Measurements from ENCODE around the gene STRADA.
"Not testable (repeated sequence)": the region's sequence is repeated elsewhere in the genome, so short reads cannot be mapped to it uniquely, and the experiment has no call there.

The STRADA gene

DNA sequence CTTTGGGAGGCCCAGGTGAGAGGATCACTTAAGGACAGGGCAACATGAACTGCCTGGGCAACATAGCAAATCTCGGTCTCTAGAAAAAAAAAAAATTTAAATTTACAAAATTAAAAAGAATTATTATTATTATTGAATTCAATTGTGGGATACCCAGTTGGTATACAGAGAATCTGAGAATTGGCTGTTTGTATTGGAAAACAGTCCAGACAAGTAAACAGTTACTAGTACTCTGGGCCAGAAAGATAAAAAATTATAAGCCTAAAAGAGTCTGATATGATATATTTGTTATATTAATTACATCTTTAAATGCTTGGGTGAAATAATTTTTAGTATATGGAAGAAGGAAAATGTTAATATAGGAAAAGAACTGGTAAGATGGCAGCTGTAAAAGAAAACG is 16.8 kb upstream of the STRADA start:
- no peak for DNase-seq (ENCODE audit: low read depth in 3 of 3)

DNA sequence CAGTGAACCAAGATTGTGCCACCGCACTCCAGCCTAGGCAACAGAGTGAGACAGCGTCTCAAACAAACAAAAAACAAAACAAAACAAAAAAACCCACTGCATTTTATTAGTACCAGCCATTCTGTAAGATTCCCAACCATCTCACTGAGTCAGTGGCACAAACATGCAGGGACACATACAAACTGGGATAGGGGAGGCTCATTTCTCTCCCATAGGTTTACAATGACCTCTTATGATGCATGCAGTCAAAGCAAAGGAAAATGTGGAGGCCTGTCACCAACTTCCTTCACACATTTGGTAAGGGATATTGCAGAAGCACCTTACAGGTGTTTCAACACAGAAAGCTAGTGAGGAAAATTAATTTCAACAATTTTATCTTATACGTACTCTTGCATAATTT is 12.4 kb upstream of the STRADA start:
- no peak for DNase-seq (ENCODE audit: low read depth in 3 of 3)

DNA sequence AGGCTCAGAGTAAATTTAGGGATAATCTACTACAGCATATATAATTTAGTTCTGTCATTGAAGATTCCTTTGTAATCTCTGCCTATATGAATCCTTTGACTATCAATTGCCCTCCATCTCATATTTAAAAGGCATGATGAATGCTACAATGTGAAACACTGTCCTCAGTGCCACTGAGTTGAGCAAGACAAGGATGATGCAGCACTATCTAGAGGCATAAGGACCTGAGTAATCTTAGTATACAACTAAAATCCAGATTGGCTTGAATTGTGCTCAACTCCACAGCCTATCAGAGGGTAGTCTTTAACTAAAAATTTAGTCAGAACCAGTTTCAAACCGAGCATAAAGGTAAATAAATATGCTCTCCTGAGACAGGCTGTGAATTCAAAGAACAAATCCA is 11.6 kb upstream of the STRADA start:
- DNase-seq (ENCODE audit: low read depth in 3 of 3): no peak

DNA sequence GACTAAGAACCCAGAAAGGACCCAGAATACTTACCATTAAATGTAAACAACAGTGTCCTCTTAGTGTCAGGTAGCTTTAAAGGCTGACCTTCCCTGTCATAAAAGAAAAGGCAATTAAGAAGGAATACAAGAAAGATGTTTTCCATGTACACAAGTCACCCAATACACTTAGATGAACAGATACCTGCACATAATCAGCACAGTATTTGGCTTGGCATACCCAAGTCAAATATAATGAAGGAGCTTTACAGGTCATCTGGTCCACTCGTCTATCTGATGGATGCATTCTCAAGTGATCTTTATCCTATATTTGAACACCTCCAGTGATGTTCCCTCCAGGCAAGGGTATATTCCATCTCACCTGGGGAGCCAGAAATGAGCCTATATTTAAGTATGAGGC is 11.1 kb upstream of the STRADA start:
- no peak for DNase-seq (ENCODE audit: low read depth in 3 of 3)

- no peak for DNase-seq (ENCODE audit: low read depth in 3 of 3)
These were observed 10.2 kb upstream of the STRADA start for GRCh38 chr17:63751806-63752205.

DNA sequence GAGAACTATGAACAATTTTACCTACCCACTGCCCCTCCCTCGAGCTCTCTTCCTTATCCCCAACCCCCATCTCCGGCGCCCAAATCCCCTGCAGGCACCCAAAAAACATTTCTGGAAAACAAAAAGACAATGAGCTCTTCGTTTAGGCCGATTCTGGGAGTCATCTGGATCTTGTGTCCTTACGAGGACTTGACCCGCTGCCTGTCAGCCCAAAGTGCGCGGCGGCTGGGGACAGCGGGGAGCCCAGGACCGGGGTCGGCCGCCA is 524 bp downstream of the STRADA start:
- DNase-seq (ENCODE audit: low read depth in 3 of 3): no peak

- no peak for DNase-seq (ENCODE audit: low read depth in 3 of 3)
These were observed 996 bp downstream of the STRADA start for GRCh38 chr17:63740464-63741142.

- no peak for DNase-seq (ENCODE audit: low read depth in 3 of 3)
These were observed 5.9 kb downstream of the STRADA start for GRCh38 chr17:63735691-63736090.

- DNase-seq (ENCODE audit: low read depth in 3 of 3): no peak
These were observed 19.2 kb downstream of the STRADA start for GRCh38 chr17:63722403-63722802.

DNA sequence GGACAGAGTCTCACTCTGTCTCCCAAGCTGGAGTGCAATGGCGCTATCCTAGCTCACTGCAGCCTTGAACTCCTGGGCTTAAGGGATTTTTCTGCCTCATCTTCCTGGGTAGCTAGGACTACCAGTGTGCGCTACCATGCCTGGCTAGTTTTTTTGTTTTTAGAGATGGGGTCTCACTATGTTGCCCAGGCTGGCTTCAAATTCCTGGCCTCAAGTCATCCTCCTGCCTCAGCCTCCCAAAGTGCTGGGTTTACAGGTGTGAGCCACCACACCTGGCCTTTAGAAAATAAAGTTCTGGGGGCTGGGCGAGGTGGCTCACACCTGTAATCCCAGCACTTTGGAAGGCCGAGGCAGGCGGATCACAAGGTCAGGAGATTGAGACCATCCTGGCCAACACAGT is 21.4 kb downstream of the STRADA start:
- DNase-seq (ENCODE audit: low read depth in 3 of 3): not testable (repeated sequence)

DNA sequence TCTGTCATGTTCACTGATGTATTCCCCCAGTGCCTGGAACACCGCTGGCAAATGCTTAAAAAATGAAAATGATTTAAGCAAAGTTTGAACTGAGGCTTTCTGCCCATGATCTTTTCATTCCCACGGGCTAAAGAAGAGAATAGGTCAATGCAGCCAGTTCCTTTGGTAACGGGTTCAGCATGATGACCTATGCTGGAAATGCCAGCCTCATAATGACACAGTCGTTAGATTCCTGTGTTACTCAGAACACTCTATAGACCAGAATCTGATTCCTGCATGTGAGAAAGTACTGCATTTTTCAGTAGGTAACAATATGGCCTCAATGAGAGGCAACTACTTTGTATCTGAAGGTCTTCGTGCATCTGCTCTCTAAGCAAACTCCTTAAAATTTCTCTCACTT is 22.6 kb downstream of the STRADA start:
- DNase-seq (ENCODE audit: low read depth in 3 of 3): no peak

- DNase-seq (ENCODE audit: low read depth in 3 of 3): no peak
These were observed 25.2 kb downstream of the STRADA start for GRCh38 chr17:63716426-63716825.

- DNase-seq (ENCODE audit: low read depth in 3 of 3): no peak
These were observed 26.9 kb downstream of the STRADA start for GRCh38 chr17:63714550-63715277.

GRCh38 chr17:63709110-63709509 is 32.5 kb downstream of the STRADA start:
- no peak for DNase-seq (ENCODE audit: low read depth in 3 of 3)

DNA sequence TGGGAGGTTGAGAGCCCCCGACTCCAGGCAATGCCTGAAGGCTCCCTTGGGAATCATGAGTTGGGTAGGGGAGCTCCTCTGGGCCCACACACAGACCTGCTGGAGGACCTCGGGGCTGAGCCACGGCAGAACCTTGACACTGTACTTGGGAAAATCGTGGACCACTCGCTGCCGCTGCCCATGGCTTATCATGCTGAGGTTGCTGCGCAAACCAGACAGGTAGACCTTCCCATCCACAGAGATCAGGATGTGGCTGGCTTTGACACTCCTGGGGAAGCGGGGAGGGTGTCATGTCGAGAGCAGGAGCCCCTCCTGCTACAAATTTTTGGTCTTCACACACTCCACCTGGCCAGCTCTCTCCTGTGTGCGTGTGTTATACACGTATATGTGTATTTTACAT is 34.4 kb downstream of the STRADA start:
- no peak for DNase-seq (ENCODE audit: low read depth in 3 of 3)

GRCh38 chr17:63706336-63707082 is 35.1 kb downstream of the STRADA start:
- DNase-seq (ENCODE audit: low read depth in 3 of 3): no peak

GRCh38 chr17:63705657-63706056 is 35.9 kb downstream of the STRADA start:
- DNase-seq (ENCODE audit: low read depth in 3 of 3): no peak

DNA sequence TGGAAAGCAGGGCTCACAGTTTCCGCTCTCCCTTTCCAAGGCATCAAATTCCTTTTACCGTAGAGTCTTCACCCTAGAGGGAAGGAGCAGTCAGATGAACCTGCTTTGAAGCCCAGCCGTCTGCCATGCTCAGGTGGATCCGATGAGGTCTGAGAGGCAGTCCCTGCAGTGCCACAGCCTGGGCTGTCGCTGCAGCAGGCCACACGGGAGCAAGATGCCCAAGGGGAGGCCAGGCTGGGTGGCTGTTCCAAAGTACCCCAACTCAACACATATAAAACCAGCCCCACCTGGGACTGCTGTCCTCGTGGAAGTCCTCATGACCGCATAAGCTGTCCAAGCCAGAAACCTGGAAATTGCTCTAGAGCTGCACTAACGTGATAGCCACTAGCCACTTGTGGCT is 36.8 kb downstream of the STRADA start:
- no peak for DNase-seq (ENCODE audit: low read depth in 3 of 3)

GRCh38 chr17:63704259-63704576 is 37.4 kb downstream of the STRADA start:
- DNase-seq (ENCODE audit: low read depth in 3 of 3): no peak

DNA sequence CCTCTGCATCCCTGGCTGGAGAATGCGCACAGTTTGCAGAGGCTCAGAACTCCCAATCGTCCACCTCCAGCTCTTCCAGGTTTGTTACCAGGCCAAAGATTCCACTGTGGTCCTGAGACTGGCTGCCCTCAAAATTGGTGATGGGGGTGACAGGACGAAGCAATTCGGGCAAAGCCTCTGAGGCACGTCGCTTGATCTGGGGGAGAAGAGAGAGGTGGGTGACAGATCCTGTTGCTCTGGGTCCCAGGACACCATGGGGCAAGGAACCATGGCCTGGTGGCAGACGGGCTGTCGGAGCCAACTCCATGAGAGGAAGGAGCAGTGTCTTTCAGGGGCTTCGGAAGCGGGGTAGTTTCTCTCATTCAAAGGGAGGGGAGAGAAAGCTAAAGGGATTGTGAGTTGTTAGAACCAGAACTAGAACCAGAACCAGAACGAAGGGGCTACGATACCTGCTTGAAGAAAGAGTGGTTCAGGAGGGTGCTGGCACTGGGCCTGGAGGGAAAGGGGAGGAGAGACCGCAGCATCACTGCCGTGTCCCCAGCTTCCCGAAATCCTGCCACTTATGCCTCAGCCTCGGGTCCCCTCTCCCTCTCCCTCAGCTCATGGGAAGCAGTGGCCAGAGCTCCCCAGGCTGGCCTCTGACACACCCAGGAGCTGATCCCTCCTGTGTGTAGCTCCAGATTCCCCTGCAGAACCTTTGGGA is 37.9 kb downstream of the STRADA start:
- DNase-seq (ENCODE audit: low read depth in 3 of 3): no peak

- DNase-seq (ENCODE audit: low read depth in 3 of 3): no peak
These were observed 38.6 kb downstream of the STRADA start for GRCh38 chr17:63703029-63703428.

DNA sequence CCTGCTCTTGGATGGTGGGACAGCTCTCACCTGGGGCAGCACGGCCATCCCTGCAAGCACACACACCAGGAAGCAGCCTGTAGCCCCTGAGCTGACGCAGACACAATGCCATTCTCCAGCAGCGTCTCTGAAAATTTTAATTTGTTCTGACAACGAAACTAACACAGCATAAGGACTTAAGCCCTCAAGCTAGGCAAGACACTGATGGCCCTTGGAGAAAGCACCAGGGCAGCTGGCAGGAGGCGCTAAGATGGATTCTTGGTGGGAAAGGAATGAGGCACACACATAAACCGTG is 38.9 kb downstream of the STRADA start:
- no peak for DNase-seq (ENCODE audit: low read depth in 3 of 3)

Data from stimulated activated CD4-positive, alpha-beta T cell treated with anti-CD3 and anti-CD28 coated beads, TNF-alpha, amount 100 ng/mL, for 4 hours (primary cell).